ENCODE results near the gene CPAMD8.
"Not testable (repeated sequence)": the region's sequence is repeated elsewhere in the genome, so short reads cannot be mapped to it uniquely, and the experiment has no call there.

Gene CPAMD8

GRCh38 chr19:16938211-16938610 lies 88.4 kb downstream of the CPAMD8 start:
- no peaks in the 10 kb centered on the region for H3K27me3 ChIP-seq (ENCODE audit: insufficient read depth, insufficient read length)
- H3K36me3 ChIP-seq (ENCODE audit: insufficient read depth, insufficient read length, low read length) = no peaks in the 10 kb centered on the region
- TF ChIP-seq SUZ12 (IDR thresholded peaks at IDR 0.05; ENCODE audit: extremely low read depth, insufficient read depth, insufficient read length) = no peak
- no peak for TF ChIP-seq ZNF274 (IDR thresholded peaks at IDR 0.05; ENCODE audit: low read depth, low read length)
- TF ChIP-seq YY1 (IDR thresholded peaks at IDR 0.05; ENCODE audit: insufficient read depth, insufficient read length) = no peak
- H3K9me3 ChIP-seq (ENCODE audit: insufficient read depth, low read length) = peaks cover 14% of the 10 kb centered on the region; the same call in 1 of the 2 replicates
- DNase-seq (ENCODE audit: low read depth, low spot score) = no peak
- H3K9ac ChIP-seq (ENCODE audit: insufficient read length, low read depth) = no peak overlapping the region
- H3K4me1 ChIP-seq (ENCODE audit: insufficient read depth, insufficient read length) = peaks cover 4% of the 10 kb centered on the region
- H3K4me3 ChIP-seq (ENCODE audit: insufficient read length, low read depth) = no peak overlapping the region

DNA sequence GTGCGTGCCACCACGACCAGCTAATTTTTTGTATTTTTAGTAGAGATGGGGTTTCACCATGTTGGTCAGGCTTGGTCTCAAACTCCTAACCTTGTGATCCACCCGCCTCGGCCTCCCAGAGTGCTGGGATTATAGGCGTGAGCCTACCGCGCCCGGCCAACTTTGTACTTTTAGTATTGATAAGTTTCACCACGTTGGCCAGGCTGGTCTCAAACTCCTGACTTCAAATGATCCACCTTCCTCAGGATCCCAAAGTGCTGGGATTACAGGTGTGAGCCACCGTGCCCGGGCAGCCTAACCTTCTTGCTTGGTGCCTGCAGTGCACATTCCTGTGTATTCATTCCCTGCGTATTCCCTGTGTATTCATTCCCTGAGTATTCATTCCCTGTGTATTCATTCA lies 88.8 kb downstream of the CPAMD8 start:
- H3K4me3 ChIP-seq (ENCODE audit: insufficient read length, low read depth); DNase-seq (ENCODE audit: low read depth, low spot score); H3K9ac ChIP-seq (ENCODE audit: insufficient read length, low read depth); H3K4me1 ChIP-seq (ENCODE audit: insufficient read depth, insufficient read length); H3K27me3 ChIP-seq (ENCODE audit: insufficient read depth, insufficient read length); H3K36me3 ChIP-seq (ENCODE audit: insufficient read depth, insufficient read length, low read length): not testable (repeated sequence)
- H3K9me3 ChIP-seq (ENCODE audit: insufficient read depth, low read length) = peaks cover 14% of the 10 kb centered on the region; the same call in 1 of the 2 replicates

DNA sequence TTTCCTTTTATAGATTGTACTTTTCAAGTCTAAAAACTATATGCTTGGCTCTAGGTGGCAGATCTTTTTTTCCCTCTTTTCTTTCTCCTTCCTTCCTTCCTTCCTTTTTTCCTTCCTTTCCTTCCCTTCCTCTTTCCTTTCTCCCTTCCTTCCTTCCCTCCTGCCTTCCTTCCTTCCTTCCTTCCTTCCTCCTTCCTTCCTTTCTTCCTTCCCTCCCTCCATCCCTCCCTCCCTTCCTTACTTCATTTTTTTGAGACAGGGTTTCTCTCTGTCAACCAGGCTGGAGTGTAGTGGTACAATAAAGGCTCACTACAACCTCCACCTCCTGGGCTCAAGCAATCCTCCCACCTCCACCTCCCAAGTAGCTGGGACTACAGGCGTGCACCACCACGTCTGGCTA lies 89.7 kb downstream of the CPAMD8 start:
- no peaks in the 10 kb centered on the region for H3K27me3 ChIP-seq (ENCODE audit: insufficient read depth, insufficient read length)
- peaks cover 4% of the 10 kb centered on the region for H3K4me1 ChIP-seq (ENCODE audit: insufficient read depth, insufficient read length)
- TF ChIP-seq YY1 (IDR thresholded peaks at IDR 0.05; ENCODE audit: insufficient read depth, insufficient read length) (no peak), ZNF274 (IDR thresholded peaks at IDR 0.05; ENCODE audit: low read depth, low read length) (no peak), SUZ12 (IDR thresholded peaks at IDR 0.05; ENCODE audit: extremely low read depth, insufficient read depth, insufficient read length) (no peak)
- H3K4me3 ChIP-seq (ENCODE audit: insufficient read length, low read depth) = no peak overlapping the region
- H3K9me3 ChIP-seq (ENCODE audit: insufficient read depth, low read length) = peaks cover 14% of the 10 kb centered on the region; the same call in 1 of the 2 replicates
- no peak for DNase-seq (ENCODE audit: low read depth, low spot score)
- H3K36me3 ChIP-seq (ENCODE audit: insufficient read depth, insufficient read length, low read length) = no peaks in the 10 kb centered on the region
- no peak overlapping the region for H3K9ac ChIP-seq (ENCODE audit: insufficient read length, low read depth)

DNA sequence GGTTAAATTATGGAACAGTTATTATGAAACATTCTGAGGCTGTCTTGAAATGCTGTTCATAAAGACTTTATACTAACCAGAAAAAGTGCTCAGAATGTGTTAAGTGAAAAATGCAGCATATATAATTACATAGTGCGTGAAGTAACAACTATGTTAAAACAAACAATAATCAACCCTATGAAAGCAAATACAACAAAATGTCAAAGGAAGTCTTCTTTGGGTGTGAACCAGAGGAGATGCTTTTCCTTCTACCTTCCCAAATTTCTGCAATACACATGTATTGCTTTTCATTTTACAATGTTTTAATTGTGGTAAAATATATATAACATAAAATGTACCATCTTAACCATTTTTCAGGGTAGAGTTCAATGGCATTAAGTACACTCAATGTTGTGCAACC lies 92.1 kb downstream of the CPAMD8 start:
- Histone ChIP-seq H3K4me3 (ENCODE audit: insufficient read length, low read depth) (no peak overlapping the region), H3K9me3 (ENCODE audit: insufficient read depth, low read length) (peaks cover 14% of the 10 kb centered on the region; the same call in 1 of the 2 replicates), H3K27me3 (ENCODE audit: insufficient read depth, insufficient read length) (no peaks in the 10 kb centered on the region), H3K4me1 (ENCODE audit: insufficient read depth, insufficient read length) (peaks cover 8% of the 10 kb centered on the region), H3K36me3 (ENCODE audit: insufficient read depth, insufficient read length, low read length) (no peaks in the 10 kb centered on the region), H3K9ac (ENCODE audit: insufficient read length, low read depth) (no peak overlapping the region)
- TF ChIP-seq ZNF274 (IDR thresholded peaks at IDR 0.05; ENCODE audit: low read depth, low read length) (no peak), SUZ12 (IDR thresholded peaks at IDR 0.05; ENCODE audit: extremely low read depth, insufficient read depth, insufficient read length) (no peak), YY1 (IDR thresholded peaks at IDR 0.05; ENCODE audit: insufficient read depth, insufficient read length) (no peak)
- no peak for DNase-seq (ENCODE audit: low read depth, low spot score)

- TF ChIP-seq SUZ12 (IDR thresholded peaks at IDR 0.05; ENCODE audit: extremely low read depth, insufficient read depth, insufficient read length) (no peak), YY1 (IDR thresholded peaks at IDR 0.05; ENCODE audit: insufficient read depth, insufficient read length) (no peak), ZNF274 (IDR thresholded peaks at IDR 0.05; ENCODE audit: low read depth, low read length) (no peak)
- H3K27me3 ChIP-seq (ENCODE audit: insufficient read depth, insufficient read length) = no peaks in the 10 kb centered on the region
- no peaks in the 10 kb centered on the region for H3K36me3 ChIP-seq (ENCODE audit: insufficient read depth, insufficient read length, low read length)
- no peak overlapping the region for H3K9ac ChIP-seq (ENCODE audit: insufficient read length, low read depth)
- peaks cover 14% of the 10 kb centered on the region; the same call in 1 of the 2 replicates for H3K9me3 ChIP-seq (ENCODE audit: insufficient read depth, low read length)
- DNase-seq (ENCODE audit: low read depth, low spot score) = no peak
- no peak overlapping the region for H3K4me3 ChIP-seq (ENCODE audit: insufficient read length, low read depth)
- peaks cover 4% of the 10 kb centered on the region for H3K4me1 ChIP-seq (ENCODE audit: insufficient read depth, insufficient read length)
These were observed 95.3 kb downstream of the CPAMD8 start for GRCh38 chr19:16931306-16931705.

GRCh38 chr19:16930753-16931152 lies 95.9 kb downstream of the CPAMD8 start:
- no peak for TF ChIP-seq YY1 (IDR thresholded peaks at IDR 0.05; ENCODE audit: insufficient read depth, insufficient read length)
- no peak for TF ChIP-seq ZNF274 (IDR thresholded peaks at IDR 0.05; ENCODE audit: low read depth, low read length)
- TF ChIP-seq SUZ12 (IDR thresholded peaks at IDR 0.05; ENCODE audit: extremely low read depth, insufficient read depth, insufficient read length) = no peak
- H3K36me3 ChIP-seq (ENCODE audit: insufficient read depth, insufficient read length, low read length) = no peaks in the 10 kb centered on the region

DNA sequence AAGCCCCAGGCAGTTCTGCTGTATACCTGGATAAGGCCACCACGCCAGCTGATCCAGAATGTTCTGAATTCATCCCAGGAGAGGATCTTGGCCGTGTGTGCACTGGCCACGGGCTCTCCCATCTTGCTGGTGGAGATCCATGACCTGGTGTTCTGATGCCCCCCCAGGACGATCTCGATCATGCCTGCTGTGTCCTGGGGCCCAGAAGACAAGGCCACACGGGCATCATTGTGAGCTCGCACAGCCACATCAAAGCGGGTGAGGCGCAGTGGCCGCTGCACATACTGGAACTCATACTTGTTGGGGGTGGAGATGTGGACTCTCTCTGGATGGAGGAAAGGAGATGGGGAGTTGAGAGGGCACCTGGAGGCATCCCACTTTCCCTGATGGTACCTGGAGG lies 97.7 kb downstream of the CPAMD8 start:
- TF ChIP-seq YY1 (IDR thresholded peaks at IDR 0.05; ENCODE audit: insufficient read depth, insufficient read length) (no peak), SUZ12 (IDR thresholded peaks at IDR 0.05; ENCODE audit: extremely low read depth, insufficient read depth, insufficient read length) (no peak), ZNF274 (IDR thresholded peaks at IDR 0.05; ENCODE audit: low read depth, low read length) (no peak)
- peaks cover 11% of the 10 kb centered on the region; the same call in 1 of the 2 replicates for H3K9me3 ChIP-seq (ENCODE audit: insufficient read depth, low read length)
- H3K9ac ChIP-seq (ENCODE audit: insufficient read length, low read depth) = no peak overlapping the region
- no peaks in the 10 kb centered on the region for H3K36me3 ChIP-seq (ENCODE audit: insufficient read depth, insufficient read length, low read length)
- H3K27me3 ChIP-seq (ENCODE audit: insufficient read depth, insufficient read length) = no peaks in the 10 kb centered on the region
- no peak overlapping the region for H3K4me3 ChIP-seq (ENCODE audit: insufficient read length, low read depth)
- DNase-seq (ENCODE audit: low read depth, low spot score) = no peak
- peaks cover 4% of the 10 kb centered on the region for H3K4me1 ChIP-seq (ENCODE audit: insufficient read depth, insufficient read length)

More at GRCh38 chr19:16930753-16931152, 95.9 kb downstream of the CPAMD8 start:
- DNase-seq (ENCODE audit: low read depth, low spot score) = no peak
- H3K9me3 ChIP-seq (ENCODE audit: insufficient read depth, low read length) = peaks cover 15% of the 10 kb centered on the region; the same call in 1 of the 2 replicates
- H3K27me3 ChIP-seq (ENCODE audit: insufficient read depth, insufficient read length) = no peaks in the 10 kb centered on the region
- H3K4me1 ChIP-seq (ENCODE audit: insufficient read depth, insufficient read length) = peaks cover 4% of the 10 kb centered on the region
- H3K9ac ChIP-seq (ENCODE audit: insufficient read length, low read depth) = peak overlapping the region; percentile 27
- H3K4me3 ChIP-seq (ENCODE audit: insufficient read length, low read depth) = no peak overlapping the region
